HG03025 (cell line): ENCODE results near the gene FXYD7.
"Not testable (repeated sequence)": the region's sequence is repeated elsewhere in the genome, so short reads cannot be mapped to it uniquely, and the experiment has no call there.

Experiments
- ATAC-seq: cut with Tn5 transposase; IDR thresholded peaks from one replicate; pipeline ENCODE4 v1.9.1; 2021; ENCODE audit warnings: mild to moderate bottlenecking, moderate library complexity; ENCODE audit not compliant: unreplicated experiment, low FRiP score

FXYD7 gene

GRCh38 chr19:35125749-35126623 lies 17.1 kb upstream of the FXYD7 start:
- no peak for ATAC-seq

DNA sequence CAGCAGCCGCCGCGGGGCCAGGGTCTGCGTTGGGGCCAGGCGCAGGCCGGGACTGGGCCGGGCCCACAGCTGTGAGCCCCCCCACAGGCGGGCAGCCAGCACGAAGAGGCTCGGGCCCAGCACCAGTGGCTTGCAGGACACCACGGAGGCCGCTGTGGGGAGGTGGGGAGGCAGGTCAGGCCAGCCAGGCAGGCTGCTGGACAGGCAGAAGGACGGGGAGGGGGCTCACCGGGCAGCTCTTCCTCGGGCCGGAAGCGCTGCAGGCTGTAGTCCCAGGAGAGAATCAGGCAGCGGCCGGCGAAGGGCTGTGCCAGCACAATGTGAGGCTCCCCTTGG lies 16.5 kb upstream of the FXYD7 start:
- ATAC-seq, result no peak

DNA sequence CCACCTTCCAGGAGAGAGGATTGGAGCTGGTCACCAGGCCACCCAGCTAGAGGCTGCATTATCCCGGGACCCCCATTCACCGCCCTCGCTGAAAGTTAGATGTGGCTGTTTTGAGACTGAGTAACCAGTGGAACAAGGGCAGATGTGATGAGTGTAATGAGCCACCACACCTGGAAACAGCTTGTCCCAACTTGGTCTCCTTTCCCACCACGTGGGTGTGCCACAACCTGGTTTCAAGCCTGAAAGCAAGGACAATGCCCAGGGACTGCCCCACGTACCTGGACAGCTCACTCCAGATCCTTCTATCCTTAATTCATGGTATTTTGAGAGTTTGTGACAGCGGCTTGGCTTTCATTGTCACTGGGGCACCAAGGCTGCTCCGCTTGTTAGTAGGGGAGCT lies 15.2 kb upstream of the FXYD7 start:
- ATAC-seq, result no peak

GRCh38 chr19:35128398-35129057 lies 14.5 kb upstream of the FXYD7 start:
- ATAC-seq, result no peak

- not testable (repeated sequence) for ATAC-seq
These were observed 13.3 kb upstream of the FXYD7 start for GRCh38 chr19:35129724-35130274.

- ATAC-seq, result no peak
These were observed 12.0 kb upstream of the FXYD7 start for GRCh38 chr19:35130761-35131720.

- ATAC-seq, result no peak
These were observed 10.8 kb upstream of the FXYD7 start for GRCh38 chr19:35132254-35132653.

- no peak for ATAC-seq
These were observed 9.2 kb upstream of the FXYD7 start for GRCh38 chr19:35133826-35134225.

GRCh38 chr19:35134601-35135242 lies 8.3 kb upstream of the FXYD7 start, which contains the start of gene LGI4:
TSS of gene LGI4 (minus strand) at chr19:35135059. CDS start at chr19:35134680, 379 bp downstream.
- no peak for ATAC-seq

- no peak for ATAC-seq
These were observed 7.6 kb upstream of the FXYD7 start for GRCh38 chr19:35135389-35135909.

DNA sequence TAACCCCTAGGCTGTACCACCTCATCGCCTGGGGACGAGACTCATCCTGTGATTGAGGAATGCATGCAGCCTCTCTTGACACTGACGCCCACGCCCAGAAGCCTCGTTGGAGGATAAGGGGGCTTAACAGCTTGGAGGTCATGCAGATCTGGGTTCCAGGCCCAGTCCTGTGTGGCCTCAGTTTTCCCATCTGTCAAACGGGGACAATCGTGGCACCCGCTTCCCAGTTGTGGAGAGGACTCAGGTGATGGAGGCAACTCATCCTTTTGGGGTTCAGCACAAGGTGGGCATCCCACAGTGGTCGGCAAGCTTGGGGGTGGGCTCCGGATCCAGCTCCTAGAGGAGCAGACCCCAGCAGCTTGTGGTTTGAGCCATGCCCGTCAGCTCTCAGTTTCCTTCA lies 6.8 kb upstream of the FXYD7 start:
- ATAC-seq, result no peak

DNA sequence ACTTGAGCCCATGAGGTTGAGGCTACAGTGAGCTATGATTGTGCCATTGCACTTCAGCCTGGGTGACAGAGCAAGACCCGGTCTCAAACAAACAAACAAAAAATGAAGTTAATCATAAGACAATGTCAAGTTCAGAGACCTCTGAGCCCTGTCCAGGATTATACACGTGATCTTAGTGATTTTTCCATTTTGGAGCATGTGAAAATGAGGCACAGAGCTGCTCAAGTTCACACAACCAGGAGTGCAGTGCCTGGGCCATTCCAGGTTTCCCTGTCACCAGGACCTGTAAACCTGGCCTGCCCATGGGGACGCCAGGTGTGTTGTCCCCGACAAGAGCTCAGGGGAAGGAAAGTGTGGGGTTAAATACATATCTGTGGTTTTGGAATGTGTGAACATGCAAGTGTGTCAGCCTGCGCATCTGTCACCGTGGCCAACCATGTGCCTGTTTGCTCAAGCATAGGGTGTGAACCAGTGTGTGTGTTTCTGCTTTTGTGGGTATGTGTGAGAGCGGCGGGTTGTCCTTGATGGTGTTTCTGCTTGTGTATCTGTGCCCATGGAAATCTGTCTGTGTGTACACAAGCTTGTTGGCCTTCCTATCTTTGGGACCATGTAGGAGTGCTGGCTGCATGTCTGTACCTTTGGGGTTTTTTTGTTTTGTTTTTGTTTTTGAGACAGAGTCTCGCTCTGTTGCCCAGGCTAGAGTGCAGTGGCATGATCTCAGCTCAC lies 5.9 kb upstream of the FXYD7 start:
- no peak for ATAC-seq

DNA sequence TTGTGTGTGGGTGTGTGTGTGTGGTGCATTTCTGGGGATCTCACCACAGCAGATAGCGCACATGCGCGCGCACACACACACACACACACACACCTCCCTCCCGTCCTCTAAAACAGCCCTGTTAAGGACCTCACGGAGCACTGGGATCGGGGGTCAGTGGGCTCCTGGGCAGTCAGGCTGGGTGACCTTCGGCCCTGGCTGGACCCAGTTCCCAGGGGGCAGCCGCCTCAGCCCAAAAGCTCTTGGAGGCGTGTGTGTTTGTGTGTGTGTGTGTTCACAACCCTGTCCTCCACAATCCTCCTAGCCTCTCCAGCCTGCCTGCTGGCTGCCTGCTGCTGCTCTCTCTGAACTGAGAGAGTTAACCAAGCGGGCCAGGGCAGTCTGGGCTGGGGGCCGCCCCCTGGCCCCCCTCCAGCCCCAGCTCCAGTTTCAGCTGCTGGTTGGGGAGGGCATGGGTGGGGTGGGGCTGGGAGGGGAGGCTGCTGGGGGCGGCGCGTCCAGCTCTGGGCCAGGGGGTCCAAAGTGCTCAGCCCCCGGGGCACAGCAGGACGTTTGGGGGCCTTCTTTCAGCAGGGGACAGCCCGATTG lies 4.7 kb upstream of the FXYD7 start, which contains the start of gene FXYD1:
TSS of gene FXYD1 (plus strand) at position 520 of the 588 bp plus-strand sequence. CDS start 1,256 bp downstream, outside the sequence.
- no peak for ATAC-seq

DNA sequence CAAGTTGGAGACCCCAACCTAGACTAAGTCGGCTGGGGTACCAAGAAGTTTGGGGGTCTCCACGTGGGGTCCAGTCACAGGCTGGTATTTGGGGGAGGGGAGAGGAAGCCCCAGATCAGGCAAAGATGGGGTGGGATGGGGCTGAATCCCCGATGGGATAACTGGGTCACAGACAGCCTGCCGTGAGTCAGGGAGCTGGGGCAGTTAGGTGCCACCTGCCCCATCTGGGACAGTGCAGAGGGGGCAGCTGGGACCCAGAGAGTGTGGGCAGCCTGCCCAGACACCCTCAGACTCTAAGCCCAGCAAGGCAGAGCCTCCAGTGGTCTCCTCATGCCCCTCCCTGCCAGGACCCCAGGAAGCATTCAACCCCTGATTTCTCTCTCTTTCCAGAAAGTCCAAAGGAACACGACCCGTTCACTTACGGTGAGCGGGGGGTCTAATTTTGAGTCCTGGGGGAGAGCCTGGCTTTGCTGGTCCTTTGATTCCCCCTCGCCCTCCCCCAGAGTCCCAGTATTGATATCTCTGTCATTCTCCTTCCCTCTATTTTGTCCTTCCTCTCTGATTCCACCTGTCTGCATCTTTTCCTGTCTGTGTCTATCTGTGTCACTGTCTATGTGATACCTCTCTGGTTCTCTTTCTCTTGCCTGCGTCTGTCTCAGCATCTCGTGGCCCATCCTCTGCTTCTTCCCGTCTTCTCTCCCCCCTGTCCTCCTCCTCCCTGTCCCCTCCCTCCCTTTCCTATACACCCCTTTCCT lies 2.7 kb upstream of the FXYD7 start:
- no peak for ATAC-seq

DNA sequence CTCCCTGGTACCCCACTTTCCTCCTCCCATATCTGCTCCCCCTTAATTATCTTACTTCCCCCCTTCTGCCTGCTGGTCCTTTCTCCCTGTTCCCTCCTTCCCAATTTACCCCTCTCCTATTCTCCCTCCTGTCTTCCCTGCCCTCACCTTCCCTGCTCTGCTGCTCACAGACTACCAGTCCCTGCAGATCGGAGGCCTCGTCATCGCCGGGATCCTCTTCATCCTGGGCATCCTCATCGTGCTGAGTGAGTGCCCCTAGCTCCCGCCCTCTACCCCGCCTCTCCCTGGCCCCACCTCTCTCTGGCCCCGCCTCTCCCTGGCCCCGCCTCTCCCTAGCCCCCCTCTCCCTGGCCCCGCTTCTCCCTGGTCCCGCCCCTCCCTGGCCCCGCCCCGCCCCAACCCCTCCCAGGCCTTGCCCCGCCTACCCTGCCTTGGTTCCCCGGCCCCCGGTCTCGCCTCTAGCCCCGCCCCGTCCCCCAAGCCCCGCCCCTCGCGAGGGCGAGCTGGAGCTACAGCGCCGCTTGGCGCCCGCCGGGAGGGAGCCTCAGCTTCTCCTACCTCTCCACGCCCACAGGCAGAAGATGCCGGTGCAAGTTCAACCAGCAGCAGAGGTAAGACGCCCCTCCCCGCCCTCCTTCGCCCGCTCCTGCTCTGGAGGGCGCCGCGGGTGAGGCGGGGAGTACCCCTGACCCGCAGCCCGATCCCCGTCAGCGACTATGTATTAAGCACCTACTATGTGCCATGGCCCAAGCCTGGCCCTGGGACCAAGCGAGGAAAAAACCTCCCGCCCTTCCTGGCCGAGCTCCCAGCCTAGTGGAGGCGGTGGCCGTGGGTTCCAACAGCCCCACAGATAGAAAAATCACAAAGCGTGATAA lies 1.9 kb upstream of the FXYD7 start:
- ATAC-seq, result no peak

DNA sequence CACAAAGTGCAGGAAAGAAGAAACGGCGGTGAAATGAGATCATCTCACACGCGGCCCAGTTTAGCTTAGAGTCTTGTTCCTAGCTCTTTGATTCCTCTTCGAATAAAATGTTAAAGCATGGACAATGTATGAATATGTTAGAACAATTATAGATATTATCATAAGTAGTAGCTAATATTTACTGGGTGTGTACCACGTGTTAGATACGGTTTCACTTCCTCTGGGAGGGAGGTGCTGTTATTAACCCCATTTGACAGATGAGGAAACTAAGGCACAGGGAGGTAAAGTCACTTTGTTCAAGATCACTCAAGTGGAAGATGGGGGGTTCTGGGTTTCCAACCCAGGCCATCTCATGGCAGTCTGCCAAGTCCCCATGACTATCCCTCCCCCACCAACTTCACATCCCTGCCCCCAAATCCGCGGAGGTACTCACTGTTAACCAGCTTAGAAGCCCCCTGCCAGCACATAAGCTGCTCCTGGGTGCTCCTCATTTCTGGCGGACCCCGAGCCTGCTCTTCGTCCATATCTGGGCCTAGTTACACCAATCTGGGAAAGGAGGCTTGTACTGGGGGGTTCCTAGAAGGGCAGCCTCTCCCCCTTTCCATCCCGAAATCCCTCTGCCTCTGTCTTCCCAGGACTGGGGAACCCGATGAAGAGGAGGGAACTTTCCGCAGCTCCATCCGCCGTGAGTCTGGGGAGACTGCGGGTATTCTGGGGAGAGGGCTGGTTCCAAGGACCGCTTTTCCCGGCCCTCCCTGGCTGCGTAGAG lies 1.0 kb upstream of the FXYD7 start:
- ATAC-seq, result no peak
